Neural progenitor cell (in vitro differentiated cells): ENCODE measurements around the gene MORN5. TPM values are rescaled to one million over a fixed set of nuclear protein-coding genes. Genes with fewer than 3 reads are reported as not detected.

Experiments
- DNase-seq: peaks from one replicate; pipeline ENCODE4 v3.0.0-alpha.2; 2016; ENCODE audit warnings: low spot score
- H2AFZ ChIP-seq: fragments of 200-600 bp; sonication (generic); replicated peaks from 2 replicates; pipeline ENCODE4 v1.6.1; 2016; ENCODE audit warnings: antibody characterized with exemption
- H3F3A ChIP-seq: fragments of 200-600 bp; sonication (generic); 2 replicates; pipeline ENCODE4 v1.6.1; 2016; ENCODE audit warnings: antibody characterized with exemption, low read depth
- H3K27ac ChIP-seq: fragments of 200-600 bp; sonication (generic); 2 replicates; pipeline ENCODE4 v1.5.1; 2016; ENCODE audit warnings: mild to moderate bottlenecking
- H3K27me3 ChIP-seq: fragments of 200-600 bp; sonication (generic); 2 replicates; pipeline ENCODE4 v1.6.1; 2016; ENCODE audit warnings: mild to moderate bottlenecking, moderate library complexity
- H3K36me3 ChIP-seq: fragments of 200-600 bp; sonication (generic); 2 replicates; pipeline ENCODE4 v1.5.1; 2016
- H3K4me1 ChIP-seq: fragments of 200-600 bp; sonication (generic); 2 replicates; pipeline ENCODE4 v1.6.1; 2016; ENCODE audit warnings: mixed run types
- H3K4me2 ChIP-seq: fragments of 200-600 bp; sonication (generic); 2 replicates; pipeline ENCODE4 v1.6.1; 2016
- H3K4me3 ChIP-seq: fragments of 200-600 bp; sonication (generic); 2 replicates; pipeline ENCODE4 v1.5.1; 2016
- H3K79me2 ChIP-seq: fragments of 200-600 bp; sonication (generic); 2 replicates; pipeline ENCODE4 v1.6.1; 2016; ENCODE audit warnings: low read depth
- H3K9ac ChIP-seq: fragments of 200-600 bp; sonication (generic); 2 replicates; pipeline ENCODE4 v1.6.1; 2016
- H3K9me3 ChIP-seq: fragments of 200-600 bp; sonication (generic); 2 replicates; pipeline ENCODE4 v1.5.1; 2016; ENCODE audit warnings: low read depth
- H4K20me1 ChIP-seq: fragments of 200-600 bp; sonication (generic); 2 replicates; pipeline ENCODE4 v1.6.1; 2016; ENCODE audit warnings: low read depth
- H3K27ac Mint-ChIP-seq: 3 replicates; pipeline ENCODE4 v1.8.0; 2021; ENCODE audit warnings: mixed read lengths
- H3K27me3 Mint-ChIP-seq: 2 replicates; pipeline ENCODE4 v1.8.0; 2022; ENCODE audit warnings: low read depth, mild to moderate bottlenecking, inconsistent platforms, moderate library complexity, mixed read lengths; ENCODE audit not compliant: insufficient read depth
- H3K36me3 Mint-ChIP-seq: 3 replicates; pipeline ENCODE4 v1.8.0; 2021; ENCODE audit warnings: mixed read lengths
- H3K4me1 Mint-ChIP-seq: 3 replicates; pipeline ENCODE4 v1.8.0; 2021; ENCODE audit warnings: mixed read lengths
- H3K4me3 Mint-ChIP-seq: 3 replicates; pipeline ENCODE4 v1.8.0; 2021; ENCODE audit warnings: mild to moderate bottlenecking, moderate library complexity, mixed read lengths
- H3K9me3 Mint-ChIP-seq: 3 replicates; pipeline ENCODE4 v1.8.0; 2020; ENCODE audit warnings: mixed read lengths
- EZH2 ChIP-seq: fragments of 200-600 bp; sonication (generic); IDR thresholded peaks from 2 replicates; pipeline ENCODE4 v1.6.1; 2017; ENCODE audit warnings: antibody characterized with exemption, mild to moderate bottlenecking, moderate library complexity
- EZH2phosphoT487 ChIP-seq: fragments of 200-600 bp; sonication (generic); IDR thresholded peaks from 2 replicates; pipeline ENCODE4 v1.6.1; 2017; ENCODE audit warnings: antibody characterized with exemption
- total RNA-seq: library from RNA; depleted of rRNA; stranded (reverse); fragments of >200 nt; gene quantifications from 2 replicates; pipeline ENCODE4 v1.2.3, GENCODE V29; 2015; ENCODE audit warnings: low replicate concordance
- TF ChIP-seq, protein P1 (sequence below): fragments of 200-600 bp; sonication (generic); IDR thresholded peaks from 2 replicates; pipeline ENCODE4 v1.5.1; 2017; ENCODE audit warnings: antibody characterized with exemption, mild to moderate bottlenecking

The MORN5 gene
- total RNA-seq, 1 donor from 2014 or later = 3.7 TPM

DNA sequence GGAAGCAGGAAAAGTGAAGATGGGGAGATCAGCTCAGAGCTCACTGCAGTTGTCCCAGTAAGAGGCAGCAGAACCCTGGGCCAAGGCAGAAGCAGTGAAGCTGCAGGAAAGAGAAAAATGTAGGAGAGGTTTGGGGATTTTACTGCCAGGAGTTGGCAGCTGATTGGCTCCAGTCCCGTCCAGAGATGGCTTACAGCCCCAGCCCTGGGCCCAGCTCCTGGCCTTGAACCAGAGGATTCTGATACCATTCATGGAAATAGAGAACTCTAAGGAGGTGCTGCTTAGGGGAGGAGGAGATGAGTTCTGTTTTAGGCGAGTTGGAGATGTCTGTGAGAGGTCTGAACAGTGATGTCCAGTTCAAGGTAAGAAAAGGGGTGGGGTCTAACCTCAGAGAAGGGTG, 4.6 kb downstream of the MORN5 start:
- DNase-seq = no peak
- no peak overlapping the region for H3K4me3 ChIP-seq
- H3K9me3 ChIP-seq = no peaks in the 10 kb centered on the region
- H4K20me1 ChIP-seq = no peaks in the 10 kb centered on the region
- H3K27ac Mint-ChIP-seq = no peak overlapping the region
- H3K36me3 Mint-ChIP-seq = no peaks in the 10 kb centered on the region
- H2AFZ ChIP-seq = no peak overlapping the region
- TF ChIP-seq, protein P1, sequence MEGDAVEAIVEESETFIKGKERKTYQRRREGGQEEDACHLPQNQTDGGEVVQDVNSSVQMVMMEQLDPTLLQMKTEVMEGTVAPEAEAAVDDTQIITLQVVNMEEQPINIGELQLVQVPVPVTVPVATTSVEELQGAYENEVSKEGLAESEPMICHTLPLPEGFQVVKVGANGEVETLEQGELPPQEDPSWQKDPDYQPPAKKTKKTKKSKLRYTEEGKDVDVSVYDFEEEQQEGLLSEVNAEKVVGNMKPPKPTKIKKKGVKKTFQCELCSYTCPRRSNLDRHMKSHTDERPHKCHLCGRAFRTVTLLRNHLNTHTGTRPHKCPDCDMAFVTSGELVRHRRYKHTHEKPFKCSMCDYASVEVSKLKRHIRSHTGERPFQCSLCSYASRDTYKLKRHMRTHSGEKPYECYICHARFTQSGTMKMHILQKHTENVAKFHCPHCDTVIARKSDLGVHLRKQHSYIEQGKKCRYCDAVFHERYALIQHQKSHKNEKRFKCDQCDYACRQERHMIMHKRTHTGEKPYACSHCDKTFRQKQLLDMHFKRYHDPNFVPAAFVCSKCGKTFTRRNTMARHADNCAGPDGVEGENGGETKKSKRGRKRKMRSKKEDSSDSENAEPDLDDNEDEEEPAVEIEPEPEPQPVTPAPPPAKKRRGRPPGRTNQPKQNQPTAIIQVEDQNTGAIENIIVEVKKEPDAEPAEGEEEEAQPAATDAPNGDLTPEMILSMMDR = no peak
- no peak for TF ChIP-seq EZH2phosphoT487
- no peak for TF ChIP-seq EZH2
- H3K27me3 Mint-ChIP-seq = peaks cover 13% of the 10 kb centered on the region
- H3K27me3 ChIP-seq = peaks cover 32% of the 10 kb centered on the region
- no peak overlapping the region for H3K4me3 Mint-ChIP-seq
- peaks cover 8% of the 10 kb centered on the region for H3K9me3 Mint-ChIP-seq
- no peaks in the 10 kb centered on the region for H3K4me1 ChIP-seq
- H3K4me2 ChIP-seq = no peak overlapping the region
- no peak overlapping the region for H3K9ac ChIP-seq
- no peak overlapping the region for H3K27ac ChIP-seq
- no peaks in the 10 kb centered on the region for H3F3A ChIP-seq
- no peaks in the 10 kb centered on the region for H3K36me3 ChIP-seq
- H3K79me2 ChIP-seq = peaks cover under 1% of the 10 kb centered on the region
- H3K4me1 Mint-ChIP-seq = peaks cover 10% of the 10 kb centered on the region

DNA sequence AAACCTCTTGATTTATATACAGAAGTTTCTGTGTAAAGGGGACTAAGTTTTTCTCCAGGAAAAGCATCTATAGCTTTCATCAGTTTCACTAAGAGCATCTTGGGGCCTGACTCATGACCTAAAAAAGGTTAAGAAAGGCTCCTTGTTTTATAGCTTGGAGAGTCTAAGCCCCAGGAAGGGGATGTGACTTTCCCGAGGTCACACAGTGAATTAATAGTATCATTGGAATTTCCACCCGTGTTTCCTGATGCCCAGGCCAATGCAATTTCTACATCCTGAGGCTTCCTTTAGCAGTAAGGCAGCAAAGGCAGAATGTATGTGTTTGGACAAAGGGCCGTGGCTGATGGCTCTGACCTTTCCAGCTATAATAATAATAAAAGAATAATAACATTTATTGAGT, 8.6 kb downstream of the MORN5 start:
- H3K9me3 Mint-ChIP-seq = no peaks in the 10 kb centered on the region
- Histone ChIP-seq H3K4me3 (no peak overlapping the region), H3K27me3 (peaks cover 28% of the 10 kb centered on the region), H3K79me2 (no peaks in the 10 kb centered on the region), H3K9ac (no peak overlapping the region), H3K4me1 (no peaks in the 10 kb centered on the region), H3K9me3 (no peaks in the 10 kb centered on the region), H3K4me2 (no peak overlapping the region), H3K36me3 (no peaks in the 10 kb centered on the region), H3F3A (no peaks in the 10 kb centered on the region), H3K27ac (no peak overlapping the region), H4K20me1 (no peaks in the 10 kb centered on the region), H2AFZ (no peak overlapping the region)
- DNase-seq = no peak
- no peak overlapping the region for H3K27ac Mint-ChIP-seq
- no peaks in the 10 kb centered on the region for H3K36me3 Mint-ChIP-seq
- H3K27me3 Mint-ChIP-seq = peaks cover 9% of the 10 kb centered on the region
- H3K4me3 Mint-ChIP-seq = no peak overlapping the region
- no peaks in the 10 kb centered on the region for H3K4me1 Mint-ChIP-seq
- TF ChIP-seq, protein P1 = no peak
- TF ChIP-seq EZH2 (no peak), EZH2phosphoT487 (no peak)

DNA sequence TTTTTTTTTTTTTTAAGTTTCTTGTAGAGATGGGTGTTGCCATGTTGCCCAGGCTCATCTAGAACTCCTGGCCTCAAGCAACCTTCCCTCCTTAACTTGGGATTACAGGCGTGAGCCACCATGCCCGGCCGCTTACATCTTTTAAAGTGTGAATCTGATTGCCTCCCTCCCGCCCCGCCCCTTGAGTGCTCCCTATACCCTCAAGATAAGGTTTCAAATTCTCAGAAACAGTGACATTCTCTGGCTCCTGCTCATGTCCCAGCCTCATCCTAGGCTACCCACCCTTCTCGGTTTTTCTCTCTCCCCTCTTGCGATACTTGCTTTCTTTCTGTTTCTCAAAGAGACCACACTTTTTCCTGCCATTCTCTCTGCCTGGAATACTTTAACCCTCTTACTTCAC, 12.4 kb downstream of the MORN5 start:
- H3K36me3 Mint-ChIP-seq = no peaks in the 10 kb centered on the region
- Histone ChIP-seq H3K4me1 (no peaks in the 10 kb centered on the region), H3K9ac (no peak overlapping the region), H3K27me3 (peaks cover 17% of the 10 kb centered on the region), H4K20me1 (no peaks in the 10 kb centered on the region), H3K36me3 (no peaks in the 10 kb centered on the region), H3K9me3 (no peaks in the 10 kb centered on the region), H3K79me2 (no peaks in the 10 kb centered on the region), H3K4me2 (no peak overlapping the region), H2AFZ (no peak overlapping the region), H3K4me3 (no peak overlapping the region), H3F3A (no peaks in the 10 kb centered on the region), H3K27ac (no peak overlapping the region)
- no peak overlapping the region for H3K4me3 Mint-ChIP-seq
- TF ChIP-seq, protein P1 = no peak
- TF ChIP-seq EZH2phosphoT487 = no peak
- no peak for TF ChIP-seq EZH2
- H3K4me1 Mint-ChIP-seq = no peaks in the 10 kb centered on the region
- peaks cover 14% of the 10 kb centered on the region for H3K27me3 Mint-ChIP-seq
- no peak overlapping the region for H3K27ac Mint-ChIP-seq
- DNase-seq = no peak
- H3K9me3 Mint-ChIP-seq = no peaks in the 10 kb centered on the region

DNA sequence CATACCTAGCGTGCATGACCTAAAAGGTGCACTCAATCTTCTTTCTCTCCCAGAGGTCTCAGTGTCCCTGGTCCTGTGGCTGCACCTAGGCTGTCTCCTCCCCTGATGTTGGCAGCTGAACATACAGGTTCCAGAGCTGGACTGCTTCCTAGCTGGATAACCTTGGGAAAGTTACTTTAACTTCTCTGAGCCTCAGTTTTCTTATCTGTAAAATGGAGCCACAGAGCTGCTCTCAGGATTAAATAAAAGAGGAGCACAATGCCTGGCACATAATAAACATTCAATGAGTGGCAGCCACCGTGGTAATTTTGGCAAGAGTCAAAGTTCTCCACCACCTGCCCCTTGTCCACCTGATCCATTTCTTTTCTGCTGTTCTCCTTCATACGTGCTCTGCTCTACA, 14.0 kb downstream of the MORN5 start:
- H4K20me1 ChIP-seq = no peaks in the 10 kb centered on the region
- H3K9ac ChIP-seq = no peak overlapping the region
- no peak overlapping the region for H3K4me3 ChIP-seq
- no peaks in the 10 kb centered on the region for H3F3A ChIP-seq
- Mint-ChIP-seq H3K4me1 (no peaks in the 10 kb centered on the region), H3K27me3 (peaks cover 14% of the 10 kb centered on the region), H3K27ac (no peak overlapping the region), H3K9me3 (no peaks in the 10 kb centered on the region), H3K4me3 (no peak overlapping the region), H3K36me3 (no peaks in the 10 kb centered on the region)
- H3K9me3 ChIP-seq = no peaks in the 10 kb centered on the region
- H3K27me3 ChIP-seq = peaks cover 17% of the 10 kb centered on the region
- no peak overlapping the region for H3K4me2 ChIP-seq
- H3K27ac ChIP-seq = no peak overlapping the region
- no peak for DNase-seq
- TF ChIP-seq EZH2 (no peak), EZH2phosphoT487 (no peak)
- TF ChIP-seq, protein P1 = no peak
- no peaks in the 10 kb centered on the region for H3K36me3 ChIP-seq
- H2AFZ ChIP-seq = no peak overlapping the region
- no peaks in the 10 kb centered on the region for H3K4me1 ChIP-seq
- no peaks in the 10 kb centered on the region for H3K79me2 ChIP-seq
